Astrocyte (in vitro differentiated cells and primary cell): Measurements from ENCODE around the gene INHBE.

Experiments used
- EZH2 ChIP-seq: IDR thresholded peaks from 2 replicates; pipeline ENCODE4 v1.6.1; 2012; ENCODE audit warnings: mild to moderate bottlenecking, low read length, inconsistent platforms; ENCODE audit not compliant: insufficient read depth
- TF ChIP-seq, protein P1 (sequence below): IDR thresholded peaks from 2 replicates; pipeline ENCODE4 v1.5.1; 2011; ENCODE audit warnings: low read depth, mild to moderate bottlenecking, inconsistent platforms, low read length, moderate library complexity; ENCODE audit not compliant: insufficient read depth

DNA sequence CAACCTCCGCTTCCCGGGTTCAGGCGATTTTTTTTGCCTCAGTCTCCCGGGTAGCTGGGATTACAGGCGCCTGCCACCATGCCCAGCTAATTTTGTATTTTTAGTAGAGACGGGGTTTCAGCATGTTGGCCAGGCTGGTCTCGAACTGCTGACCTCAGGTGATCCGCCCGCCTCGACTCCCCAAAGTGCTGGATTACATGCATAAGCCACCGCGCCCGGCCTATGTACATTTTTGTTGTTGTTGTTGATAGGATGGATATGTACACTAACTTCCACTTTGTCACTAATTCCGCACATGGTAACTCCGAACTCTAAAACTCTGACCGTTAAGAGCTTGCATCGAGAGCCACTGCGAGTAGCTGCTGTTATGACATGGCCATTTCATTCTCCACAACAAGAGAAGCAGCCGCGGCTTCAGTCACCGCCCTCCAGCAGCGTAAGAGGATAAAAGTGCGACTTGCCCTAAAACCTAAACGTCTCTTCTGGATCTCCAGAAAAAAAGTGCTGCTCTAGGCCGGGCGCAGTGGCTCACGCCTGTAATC, 32.0 kb downstream of the INHBE start:
- TF ChIP-seq, protein P1, sequence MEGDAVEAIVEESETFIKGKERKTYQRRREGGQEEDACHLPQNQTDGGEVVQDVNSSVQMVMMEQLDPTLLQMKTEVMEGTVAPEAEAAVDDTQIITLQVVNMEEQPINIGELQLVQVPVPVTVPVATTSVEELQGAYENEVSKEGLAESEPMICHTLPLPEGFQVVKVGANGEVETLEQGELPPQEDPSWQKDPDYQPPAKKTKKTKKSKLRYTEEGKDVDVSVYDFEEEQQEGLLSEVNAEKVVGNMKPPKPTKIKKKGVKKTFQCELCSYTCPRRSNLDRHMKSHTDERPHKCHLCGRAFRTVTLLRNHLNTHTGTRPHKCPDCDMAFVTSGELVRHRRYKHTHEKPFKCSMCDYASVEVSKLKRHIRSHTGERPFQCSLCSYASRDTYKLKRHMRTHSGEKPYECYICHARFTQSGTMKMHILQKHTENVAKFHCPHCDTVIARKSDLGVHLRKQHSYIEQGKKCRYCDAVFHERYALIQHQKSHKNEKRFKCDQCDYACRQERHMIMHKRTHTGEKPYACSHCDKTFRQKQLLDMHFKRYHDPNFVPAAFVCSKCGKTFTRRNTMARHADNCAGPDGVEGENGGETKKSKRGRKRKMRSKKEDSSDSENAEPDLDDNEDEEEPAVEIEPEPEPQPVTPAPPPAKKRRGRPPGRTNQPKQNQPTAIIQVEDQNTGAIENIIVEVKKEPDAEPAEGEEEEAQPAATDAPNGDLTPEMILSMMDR = no peak
- no peak for TF ChIP-seq EZH2
